Sigmoid colon (tissue), 4 donors: Measurements from ENCODE around the gene KLF18.

Source experiments
- CTCF ChIP-seq, 4 experiments: fragments of 450-650 bp in 3 of 4; fragments of 200-600 bp in 1 of 4; IDR thresholded peaks; one replicate each; pipeline ENCODE4 v1.5.1; 2016 to 2019; ENCODE audit warnings: antibody characterized with exemption in 4 of 4, mild to moderate bottlenecking in 3 of 4, moderate library complexity in 2 of 4
- EP300 ChIP-seq, 4 donors: sonication (generic); formaldehyde crosslinking; IDR thresholded peaks; one replicate each; pipeline ENCODE4 v1.6.1; 2017; ENCODE audit warnings: antibody characterized with exemption in 4 of 4
- POLR2AphosphoS5 ChIP-seq, 4 donors: sonication (generic); formaldehyde crosslinking; IDR thresholded peaks; one replicate each; pipeline ENCODE4 v1.6.1; 2017; ENCODE audit warnings: antibody characterized with exemption in 4 of 4

- no peak for TF ChIP-seq CTCF (IDR thresholded peaks at IDR 0.05)
- no peak for TF ChIP-seq EP300 (IDR thresholded peaks at IDR 0.05)
- TF ChIP-seq POLR2AphosphoS5 (IDR thresholded peaks at IDR 0.05): no peak
Observed at GRCh38 chr1:44135886-44136285, 5.5 kb downstream of the KLF18 start.
